Thymus (tissue), 11 donors: ENCODE measurements around the gene CDCP2. TPM values are rescaled to one million over a fixed set of nuclear protein-coding genes. Genes with fewer than 3 reads are reported as not detected.

ENCODE experiments used
- DNase-seq, 9 donors: peaks; one replicate each; pipeline ENCODE4 v3.0.0-alpha.2; 2013; ENCODE audit warnings: low spot score in 9 of 9, low read depth in 6 of 9, missing footprints in 1 of 9
- H3K27ac ChIP-seq, 2 donors: one replicate each; pipeline ENCODE4 v1.5.1; 2013; ENCODE audit warnings: control low read depth in 1 of 2, low read depth in 1 of 2, low read length in 1 of 2, mild to moderate bottlenecking in 1 of 2, moderate library complexity in 1 of 2
- H3K27me3 ChIP-seq, 2 donors: one replicate each; pipeline ENCODE4 v1.5.1; 2013; ENCODE audit warnings: low read length in 1 of 2; ENCODE audit not compliant: control insufficient read depth in 2 of 2, insufficient read depth in 1 of 2
- H3K36me3 ChIP-seq, 2 donors: one replicate each; pipeline ENCODE4 v1.5.1; 2013; ENCODE audit warnings: low read length in 1 of 2, mild to moderate bottlenecking in 1 of 2, moderate library complexity in 1 of 2; ENCODE audit not compliant: control insufficient read depth in 2 of 2, insufficient read depth in 2 of 2
- H3K4me1 ChIP-seq, 2 donors: one replicate each; pipeline ENCODE4 v1.5.1; 2013; ENCODE audit warnings: low read length in 2 of 2; ENCODE audit not compliant: control insufficient read depth in 2 of 2, insufficient read depth in 2 of 2
- H3K4me3 ChIP-seq, 2 donors: one replicate each; pipeline ENCODE4 v1.5.1; 2013; ENCODE audit warnings: low read length in 2 of 2, control low read depth in 1 of 2, mild to moderate bottlenecking in 1 of 2
- H3K9me3 ChIP-seq, 2 donors: one replicate each; pipeline ENCODE4 v1.5.1; 2013; ENCODE audit warnings: low read length in 1 of 2, mild to moderate bottlenecking in 1 of 2; ENCODE audit not compliant: control insufficient read depth in 2 of 2, insufficient read depth in 1 of 2
- WGBS: extraction: QIAGEN DNeasy Blood & Tissue Kit; methylation state at CpG from one replicate; pipeline ENCODE4 v1.1.7; 2013; 5-methylcytosine and 5-hydroxymethylcytosine counted together
- polyA plus RNA-seq: library from polyadenylated mRNA; stranded (reverse); fragments of 200-250 nt; gene quantifications from one replicate; pipeline ENCODE4 v1.2.3, GENCODE V29; 2013
- total RNA-seq: library from RNA; stranded (reverse); fragments of 120-200 nt; gene quantifications from one replicate; pipeline ENCODE4 v1.2.4, GENCODE V29; 2013
- donor health status: healthy.

Gene CDCP2
- total and polyA plus RNA-seq, 2 donors = not detected

GRCh38 chr1:54149734-54150133 is 3.1 kb downstream of the CDCP2 start:
- Histone ChIP-seq H3K4me3 (no peak overlapping the region), H3K36me3 (no peaks in the 10 kb centered on the region)
- 97% methylated on average over 3 of the region's 3 CpGs for WGBS

GRCh38 chr1:54144366-54144765 is 8.4 kb downstream of the CDCP2 start:
- H3K36me3 ChIP-seq = no peaks in the 10 kb centered on the region
- no peaks in the 10 kb centered on the region for H3K9me3 ChIP-seq
- DNase-seq = no peak
- no peak overlapping the region for H3K27ac ChIP-seq
- H3K27me3 ChIP-seq = no peaks in the 10 kb centered on the region
- WGBS = 96% methylated on average over 11 of the region's 11 CpGs
- no peak overlapping the region for H3K4me3 ChIP-seq
- H3K4me1 ChIP-seq = no peaks in the 10 kb centered on the region

More at GRCh38 chr1:54149734-54150133, 3.1 kb downstream of the CDCP2 start:
- H3K4me1 ChIP-seq = no peaks in the 10 kb centered on the region
- H3K27me3 ChIP-seq = no peaks in the 10 kb centered on the region
- H3K27ac ChIP-seq = no peak overlapping the region
- H3K9me3 ChIP-seq = no peaks in the 10 kb centered on the region
- DNase-seq = no peak

GRCh38 chr1:54142146-54142900 is 10.5 kb downstream of the CDCP2 start:
- 83% methylated on average over 9 of the region's 9 CpGs for WGBS
- Histone ChIP-seq H3K27me3 (no peaks in the 10 kb centered on the region), H3K27ac (no peak overlapping the region), H3K36me3 (no peaks in the 10 kb centered on the region), H3K9me3 (no peaks in the 10 kb centered on the region), H3K4me1 (no peaks in the 10 kb centered on the region), H3K4me3 (no peak overlapping the region)
- no peak for DNase-seq

DNA sequence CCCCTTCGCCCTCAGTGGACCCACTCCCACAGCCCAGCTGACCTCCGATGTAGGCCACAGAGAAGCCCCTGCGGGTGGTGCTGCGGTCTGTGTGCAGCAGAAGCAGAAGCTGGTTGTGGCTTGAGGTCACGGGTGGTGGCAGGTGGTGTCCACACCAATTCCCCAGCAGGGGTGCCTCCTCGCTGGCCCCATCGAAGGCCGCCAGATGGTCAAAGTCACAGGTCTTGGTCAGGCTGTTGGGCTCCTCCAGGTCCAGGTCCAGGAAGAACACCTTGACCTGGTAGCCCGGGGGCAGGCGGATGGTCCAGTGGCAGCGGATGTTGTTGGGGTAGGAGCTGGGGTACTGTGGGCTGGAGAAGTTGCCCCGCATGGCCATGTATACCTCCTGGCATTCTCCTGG is 13.1 kb downstream of the CDCP2 start:
- no peaks in the 10 kb centered on the region for H3K4me1 ChIP-seq
- WGBS = 99% methylated on average over 12 of the region's 12 CpGs
- no peak overlapping the region for H3K27ac ChIP-seq
- H3K9me3 ChIP-seq = no peaks in the 10 kb centered on the region
- no peaks in the 10 kb centered on the region for H3K36me3 ChIP-seq
- H3K4me3 ChIP-seq = no peak overlapping the region
- no peaks in the 10 kb centered on the region for H3K27me3 ChIP-seq
- DNase-seq = no peak

DNA sequence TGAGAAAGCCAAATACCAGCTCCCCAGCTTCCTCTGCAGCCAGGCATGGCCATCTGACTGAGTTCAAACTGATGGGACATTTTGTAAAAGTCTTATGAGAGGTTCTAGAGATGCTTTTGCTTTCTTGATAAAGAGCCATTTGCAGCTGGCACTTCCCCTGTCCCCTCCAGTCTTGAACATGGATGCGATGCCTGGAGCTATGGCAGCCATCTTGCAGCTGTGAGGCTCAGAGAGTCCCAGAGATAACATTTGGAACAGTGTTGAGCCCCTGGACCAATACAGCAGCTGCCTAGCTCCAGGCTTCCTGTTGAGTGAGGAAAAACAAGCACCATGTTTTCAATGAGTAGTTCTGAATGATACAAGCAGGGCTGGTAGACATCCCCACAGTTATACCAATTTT is 13.8 kb downstream of the CDCP2 start:
- no peak overlapping the region for H3K27ac ChIP-seq
- H3K36me3 ChIP-seq = no peaks in the 10 kb centered on the region
- no peak for DNase-seq
- H3K9me3 ChIP-seq = no peaks in the 10 kb centered on the region
- no peak overlapping the region for H3K4me3 ChIP-seq
- WGBS = 98% methylated on average over 1 of the region's 1 CpG
- no peaks in the 10 kb centered on the region for H3K4me1 ChIP-seq
- H3K27me3 ChIP-seq = no peaks in the 10 kb centered on the region

- DNase-seq = no peak
- H3K4me3 ChIP-seq = no peak overlapping the region
- H3K9me3 ChIP-seq = no peaks in the 10 kb centered on the region
- H3K27me3 ChIP-seq = no peaks in the 10 kb centered on the region
- no peaks in the 10 kb centered on the region for H3K36me3 ChIP-seq
- H3K4me1 ChIP-seq = no peaks in the 10 kb centered on the region
- WGBS = 62% methylated on average over 10 of the region's 10 CpGs
- no peak overlapping the region for H3K27ac ChIP-seq
Observed at GRCh38 chr1:54137534-54138061, 15.2 kb downstream of the CDCP2 start.

DNA sequence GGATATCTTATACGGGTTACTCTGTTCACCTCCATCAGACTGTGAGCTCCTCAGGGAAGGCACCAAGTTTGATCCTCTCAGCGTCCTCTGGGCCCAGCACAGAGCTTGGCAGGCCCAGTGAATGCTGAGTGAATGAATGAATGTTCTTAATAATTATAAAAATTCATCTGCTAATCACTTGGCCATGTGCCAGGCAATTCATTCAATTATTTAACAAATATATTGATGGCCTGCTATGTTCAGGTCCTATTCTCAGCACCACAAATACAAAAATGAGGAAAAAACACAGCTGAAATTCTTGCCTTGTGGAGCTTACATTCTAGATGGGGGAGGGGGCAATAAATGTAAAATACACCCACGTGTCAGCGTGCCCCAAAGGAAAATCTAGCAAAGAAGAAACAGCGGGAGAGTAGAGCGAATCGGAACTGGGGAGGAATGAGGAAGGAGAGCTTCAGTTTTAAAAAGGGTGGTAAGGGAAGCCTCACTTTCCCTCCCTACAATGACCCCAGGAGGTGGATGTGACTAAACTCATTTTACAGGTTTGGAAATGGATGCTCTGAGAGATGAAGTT is 15.8 kb downstream of the CDCP2 start:
- H3K36me3 ChIP-seq = no peaks in the 10 kb centered on the region
- 90% methylated on average over 7 of the region's 7 CpGs for WGBS
- H3K4me1 ChIP-seq = no peaks in the 10 kb centered on the region
- no peak overlapping the region for H3K4me3 ChIP-seq
- H3K27ac ChIP-seq = no peak overlapping the region
- no peak for DNase-seq
- H3K27me3 ChIP-seq = no peaks in the 10 kb centered on the region
- no peaks in the 10 kb centered on the region for H3K9me3 ChIP-seq

GRCh38 chr1:54136269-54136896 is 16.4 kb downstream of the CDCP2 start:
- no peaks in the 10 kb centered on the region for H3K9me3 ChIP-seq
- 98% methylated on average over 17 of the region's 17 CpGs for WGBS
- H3K4me3 ChIP-seq = no peak overlapping the region
- no peak overlapping the region for H3K27ac ChIP-seq
- no peak for DNase-seq
- no peaks in the 10 kb centered on the region for H3K4me1 ChIP-seq
- no peaks in the 10 kb centered on the region for H3K27me3 ChIP-seq
- H3K36me3 ChIP-seq = no peaks in the 10 kb centered on the region

- H3K4me3 ChIP-seq = no peak overlapping the region
- H3K27ac ChIP-seq = no peak overlapping the region
- no peaks in the 10 kb centered on the region for H3K4me1 ChIP-seq
- no peaks in the 10 kb centered on the region for H3K9me3 ChIP-seq
- 86% methylated on average over 5 of the region's 5 CpGs for WGBS
- H3K36me3 ChIP-seq = no peaks in the 10 kb centered on the region
- DNase-seq = no peak
- H3K27me3 ChIP-seq = no peaks in the 10 kb centered on the region
Observed at GRCh38 chr1:54135436-54136120, 17.2 kb downstream of the CDCP2 start.
